ENCODE data around the gene LRRFIP1.

Gene LRRFIP1

DNA sequence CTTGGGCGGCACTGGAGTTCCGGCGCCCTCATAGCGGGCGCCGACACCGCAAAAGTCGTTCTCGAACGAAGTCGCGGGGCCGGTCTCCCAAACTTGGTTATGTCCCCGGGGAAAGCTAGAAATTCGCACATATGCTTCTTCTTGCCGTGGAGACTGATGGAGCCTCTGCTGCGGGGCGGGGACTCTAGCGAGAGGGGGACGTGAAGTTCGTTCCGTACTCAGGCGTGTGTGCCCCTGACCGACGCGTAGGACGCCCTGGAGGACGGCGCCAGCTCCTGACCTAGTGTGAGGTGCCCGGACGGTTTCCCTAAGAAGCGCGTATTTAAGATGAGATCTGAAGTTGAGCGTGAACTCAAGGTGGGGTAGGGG lies 171.7 kb downstream of the LRRFIP1 start:
- ATAC-seq = no peak
- peaks cover 13% of the 10 kb centered on the region for H3K36me3 Mint-ChIP-seq
- peaks cover 1% of the 10 kb centered on the region for H3K4me1 Mint-ChIP-seq
- H3K4me3 Mint-ChIP-seq = no peak overlapping the region
- H3K27ac Mint-ChIP-seq = no peak overlapping the region
- no peaks in the 10 kb centered on the region for H3K27me3 Mint-ChIP-seq
- peaks cover 3% of the 10 kb centered on the region for H3K9me3 Mint-ChIP-seq

DNA sequence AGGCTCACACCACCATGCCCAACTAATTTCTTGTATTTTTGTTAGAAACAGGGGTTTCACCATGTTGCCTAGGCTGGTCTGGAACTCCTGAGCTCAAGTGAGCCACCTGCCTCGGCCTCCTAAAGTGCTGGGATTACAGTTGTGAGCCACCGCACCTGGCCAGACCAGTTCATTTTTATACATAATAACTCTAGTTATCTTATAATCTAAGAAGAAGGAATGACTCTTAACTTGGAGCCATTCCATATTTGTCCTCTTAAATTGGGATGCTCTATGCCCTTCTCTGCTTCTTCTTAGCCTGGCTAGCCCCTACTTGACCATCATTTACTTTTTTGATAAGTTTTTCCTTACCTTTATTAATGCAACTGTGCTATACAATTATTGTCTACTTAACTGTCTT lies 174.1 kb downstream of the LRRFIP1 start:
- H3K27me3 Mint-ChIP-seq = peaks cover 9% of the 10 kb centered on the region
- no peak overlapping the region for H3K27ac Mint-ChIP-seq
- H3K36me3 Mint-ChIP-seq = peaks cover 13% of the 10 kb centered on the region
- peaks cover 11% of the 10 kb centered on the region for H3K4me1 Mint-ChIP-seq
- peaks cover 3% of the 10 kb centered on the region for H3K9me3 Mint-ChIP-seq
- ATAC-seq = no peak
- H3K4me3 Mint-ChIP-seq = no peak overlapping the region

DNA sequence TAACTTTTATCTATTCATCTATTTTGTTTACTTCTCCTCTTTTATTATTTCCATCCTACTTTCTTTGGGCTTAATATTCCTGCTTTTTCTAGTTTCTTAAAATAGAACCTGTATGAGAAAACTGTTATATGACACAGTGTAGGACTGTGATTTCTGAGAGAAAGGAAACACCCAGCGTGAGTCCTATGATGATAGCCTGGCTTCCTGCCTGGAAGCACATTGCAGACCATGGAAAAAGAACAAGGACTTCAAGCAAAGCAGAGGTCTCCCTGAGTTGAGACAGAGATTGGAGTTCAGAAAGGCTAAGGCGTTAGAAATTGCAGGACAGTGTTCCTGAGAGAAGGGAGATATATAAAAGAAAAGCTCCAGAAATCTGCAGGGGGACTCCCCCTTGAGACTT lies 178.9 kb downstream of the LRRFIP1 start:
- no peak for ATAC-seq
- Mint-ChIP-seq H3K27me3 (peaks cover 9% of the 10 kb centered on the region), H3K36me3 (no peaks in the 10 kb centered on the region), H3K27ac (no peak overlapping the region), H3K4me3 (no peak overlapping the region), H3K9me3 (no peaks in the 10 kb centered on the region), H3K4me1 (peaks cover 11% of the 10 kb centered on the region)

- Mint-ChIP-seq H3K36me3 (no peaks in the 10 kb centered on the region), H3K27ac (no peak overlapping the region), H3K27me3 (no peaks in the 10 kb centered on the region), H3K4me1 (peaks cover 5% of the 10 kb centered on the region), H3K4me3 (no peak overlapping the region), H3K9me3 (no peaks in the 10 kb centered on the region)
- peak; percentile 54 for ATAC-seq
Observed at GRCh38 chr2:237815637-237816036, 188.2 kb downstream of the LRRFIP1 start.

- Mint-ChIP-seq H3K4me3 (no peak overlapping the region), H3K27ac (no peak overlapping the region), H3K27me3 (no peaks in the 10 kb centered on the region), H3K36me3 (no peaks in the 10 kb centered on the region), H3K4me1 (peaks cover 5% of the 10 kb centered on the region), H3K9me3 (no peaks in the 10 kb centered on the region)
- ATAC-seq = no peak
Observed at GRCh38 chr2:237816531-237816930, 189.1 kb downstream of the LRRFIP1 start.

- Mint-ChIP-seq H3K27me3 (no peaks in the 10 kb centered on the region), H3K9me3 (no peaks in the 10 kb centered on the region), H3K4me1 (peaks cover 5% of the 10 kb centered on the region), H3K4me3 (no peak overlapping the region), H3K36me3 (no peaks in the 10 kb centered on the region), H3K27ac (no peak overlapping the region)
- no peak for ATAC-seq
Observed at GRCh38 chr2:237818066-237818473, 190.7 kb downstream of the LRRFIP1 start.

- H3K4me1 Mint-ChIP-seq = peaks cover 5% of the 10 kb centered on the region
- no peak for ATAC-seq
- no peaks in the 10 kb centered on the region for H3K9me3 Mint-ChIP-seq
- no peaks in the 10 kb centered on the region for H3K27me3 Mint-ChIP-seq
- H3K36me3 Mint-ChIP-seq = no peaks in the 10 kb centered on the region
- H3K27ac Mint-ChIP-seq = no peak overlapping the region
- no peak overlapping the region for H3K4me3 Mint-ChIP-seq
Observed at GRCh38 chr2:237819231-237819630, 191.8 kb downstream of the LRRFIP1 start.

GRCh38 chr2:237820421-237820820 lies 193.0 kb downstream of the LRRFIP1 start:
- no peak for ATAC-seq
- Mint-ChIP-seq H3K27me3 (no peaks in the 10 kb centered on the region), H3K4me1 (peaks cover 5% of the 10 kb centered on the region), H3K36me3 (no peaks in the 10 kb centered on the region), H3K4me3 (no peak overlapping the region), H3K9me3 (no peaks in the 10 kb centered on the region), H3K27ac (no peak overlapping the region)

DNA sequence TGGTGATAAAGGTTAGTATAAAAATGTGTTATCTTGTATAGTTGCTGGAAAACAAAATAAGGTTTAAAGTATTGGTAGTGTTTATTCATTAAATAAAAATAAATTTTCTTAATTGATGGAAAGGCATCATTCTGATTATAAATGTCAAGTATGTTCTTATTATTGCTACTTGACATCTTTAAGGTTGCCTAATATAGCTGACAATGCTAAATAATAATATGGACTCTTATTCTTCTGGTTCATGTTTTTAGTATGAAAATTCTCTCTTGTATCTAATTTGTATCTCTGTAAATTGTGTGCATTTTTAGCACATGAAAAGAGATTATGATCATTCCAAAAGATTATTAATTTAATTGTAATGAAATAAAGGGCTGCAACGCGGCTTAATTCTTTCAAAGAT lies 196.2 kb downstream of the LRRFIP1 start:
- no peaks in the 10 kb centered on the region for H3K4me1 Mint-ChIP-seq
- H3K9me3 Mint-ChIP-seq = no peaks in the 10 kb centered on the region
- no peak for ATAC-seq
- H3K4me3 Mint-ChIP-seq = no peak overlapping the region
- H3K36me3 Mint-ChIP-seq = no peaks in the 10 kb centered on the region
- H3K27me3 Mint-ChIP-seq = no peaks in the 10 kb centered on the region
- no peak overlapping the region for H3K27ac Mint-ChIP-seq

DNA sequence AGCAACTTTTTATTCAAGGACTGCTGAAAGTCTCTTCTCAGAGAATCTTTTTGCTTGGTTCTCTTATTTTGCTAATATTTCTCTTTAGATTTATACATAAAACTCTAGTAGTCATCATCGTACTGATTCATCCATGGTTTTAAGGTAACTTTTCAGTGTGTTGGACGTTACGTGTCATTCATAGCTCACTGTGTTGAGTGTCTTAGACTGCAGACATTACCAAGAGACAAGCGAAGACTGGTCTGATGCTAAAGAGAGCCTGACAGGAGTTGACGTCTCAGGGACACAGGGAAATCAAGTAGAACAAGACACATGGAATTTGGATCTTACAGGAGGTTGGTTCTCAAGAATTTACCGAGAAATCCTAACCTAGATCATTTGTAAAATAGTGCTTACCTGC lies 196.7 kb downstream of the LRRFIP1 start:
- Mint-ChIP-seq H3K27ac (no peak overlapping the region), H3K4me1 (no peaks in the 10 kb centered on the region), H3K9me3 (no peaks in the 10 kb centered on the region), H3K4me3 (no peak overlapping the region), H3K36me3 (no peaks in the 10 kb centered on the region), H3K27me3 (no peaks in the 10 kb centered on the region)
- no peak for ATAC-seq

GRCh38 chr2:237827421-237827987 lies 200.1 kb downstream of the LRRFIP1 start:
- Mint-ChIP-seq H3K27me3 (no peaks in the 10 kb centered on the region), H3K4me3 (no peak overlapping the region), H3K9me3 (no peaks in the 10 kb centered on the region), H3K27ac (no peak overlapping the region), H3K36me3 (no peaks in the 10 kb centered on the region), H3K4me1 (no peaks in the 10 kb centered on the region)
- no peak for ATAC-seq
